Caco-2 (cell line): ENCODE results near the gene MADCAM1. TPM values are rescaled to one million over a fixed set of nuclear protein-coding genes. Genes with fewer than 3 reads are reported as not detected.

Source experiments
- BruUV-seq: library from RNA; stranded (reverse); fragments of 400-500 nt; replicated peaks from 2 replicates; lab custom pipeline; 2021; lab: Mats Ljungman, UMichigan
- CTCF ChIA-PET: fragments of 300-600 bp; sonication (Branson Sonifier 250); formaldehyde crosslinking; loops from one replicate; lab custom pipeline; 2022; ENCODE audit warnings: antibody characterized with exemption; lab: Charles Lee
- POLR2A ChIA-PET: fragments of 300-600 bp; sonication (Branson Sonifier 250); formaldehyde crosslinking; loops from one replicate; lab custom pipeline; 2022; ENCODE audit warnings: antibody characterized with exemption; lab: Charles Lee
- DNase-seq, 2 experiments: peaks; one replicate each; pipeline versions ENCODE4 v3.0.0 to v3.0.0-alpha.2; 2020 to 2022
- H3K27me3 ChIP-seq: replicated peaks from 2 replicates; pipeline ENCODE4 v1.6.0; 2011; ENCODE audit warnings: low read length; ENCODE audit not compliant: control insufficient read depth, insufficient read depth
- H3K36me3 ChIP-seq: 2 replicates; pipeline ENCODE4 v1.5.1; 2011; ENCODE audit warnings: low read length; ENCODE audit not compliant: control insufficient read depth, insufficient read depth
- H3K4me1 ChIP-seq: fragments of 250-450 bp; sonication (Bioruptor Pico); 2 replicates; pipeline ENCODE4 v1.5.1; 2020; ENCODE audit warnings: mild to moderate bottlenecking
- H3K4me3 ChIP-seq: 2 replicates; pipeline ENCODE4 v1.5.1; 2011; ENCODE audit warnings: low read depth, mild to moderate bottlenecking, control low read depth, low read length
- H3K9me3 ChIP-seq: fragments of 250-450 bp; sonication (Bioruptor Pico); 2 replicates; pipeline ENCODE4 v1.5.1; 2020; ENCODE audit warnings: mild to moderate bottlenecking, moderate library complexity
- H3K27ac Mint-ChIP-seq: one replicate; pipeline ENCODE4 v1.8.0; 2022; ENCODE audit warnings: mixed read lengths; ENCODE audit not compliant: unreplicated experiment
- H3K27me3 Mint-ChIP-seq: one replicate; pipeline ENCODE4 v1.8.0; 2022; ENCODE audit warnings: mixed read lengths; ENCODE audit not compliant: insufficient read depth, unreplicated experiment
- H3K36me3 Mint-ChIP-seq: one replicate; pipeline ENCODE4 v1.8.0; 2022; ENCODE audit warnings: mild to moderate bottlenecking, mixed read lengths; ENCODE audit not compliant: insufficient read depth, unreplicated experiment
- H3K4me1 Mint-ChIP-seq: one replicate; pipeline ENCODE4 v1.8.0; 2022; ENCODE audit warnings: low read depth, mixed read lengths; ENCODE audit not compliant: unreplicated experiment
- H3K4me3 Mint-ChIP-seq: one replicate; pipeline ENCODE4 v1.8.0; 2022; ENCODE audit warnings: mild to moderate bottlenecking, moderate library complexity, mixed read lengths; ENCODE audit not compliant: unreplicated experiment
- H3K9me3 Mint-ChIP-seq: one replicate; pipeline ENCODE4 v1.8.0; 2022; ENCODE audit warnings: mixed read lengths; ENCODE audit not compliant: unreplicated experiment
- CTCF ChIP-seq, 2 experiments: fragments of 200-600 bp in 1 of 2; IDR thresholded peaks; 1 replicate in 1 of 2; 2 replicates in 1 of 2; pipeline versions ENCODE4 v1.5.1 to v1.8.0; 2011 to 2022; ENCODE audit warnings: antibody characterized with exemption in 1 of 2, control low read depth in 1 of 2, inconsistent platforms in 1 of 2, low read depth in 1 of 2, low read length in 1 of 2, mild to moderate bottlenecking in 1 of 2, moderate library complexity in 1 of 2; ENCODE audit not compliant: insufficient read depth in 1 of 2, severe bottlenecking in 1 of 2, unreplicated experiment in 1 of 2
- intact Hi-C: fragments of 100-400 bp; cut with micrococcal nuclease; formaldehyde crosslinking; loops from one replicate; pipeline ENCODE4 v1.10.0; 2022; ENCODE audit not compliant: unreplicated experiment
- total RNA-seq: library from RNA; stranded (reverse); gene quantifications from 2 replicates; pipeline ENCODE4 v1.2.3, GENCODE V29; 2022

The MADCAM1 gene
- total RNA-seq, 1 experiment from 2014 or later = 0.73 TPM

DNA sequence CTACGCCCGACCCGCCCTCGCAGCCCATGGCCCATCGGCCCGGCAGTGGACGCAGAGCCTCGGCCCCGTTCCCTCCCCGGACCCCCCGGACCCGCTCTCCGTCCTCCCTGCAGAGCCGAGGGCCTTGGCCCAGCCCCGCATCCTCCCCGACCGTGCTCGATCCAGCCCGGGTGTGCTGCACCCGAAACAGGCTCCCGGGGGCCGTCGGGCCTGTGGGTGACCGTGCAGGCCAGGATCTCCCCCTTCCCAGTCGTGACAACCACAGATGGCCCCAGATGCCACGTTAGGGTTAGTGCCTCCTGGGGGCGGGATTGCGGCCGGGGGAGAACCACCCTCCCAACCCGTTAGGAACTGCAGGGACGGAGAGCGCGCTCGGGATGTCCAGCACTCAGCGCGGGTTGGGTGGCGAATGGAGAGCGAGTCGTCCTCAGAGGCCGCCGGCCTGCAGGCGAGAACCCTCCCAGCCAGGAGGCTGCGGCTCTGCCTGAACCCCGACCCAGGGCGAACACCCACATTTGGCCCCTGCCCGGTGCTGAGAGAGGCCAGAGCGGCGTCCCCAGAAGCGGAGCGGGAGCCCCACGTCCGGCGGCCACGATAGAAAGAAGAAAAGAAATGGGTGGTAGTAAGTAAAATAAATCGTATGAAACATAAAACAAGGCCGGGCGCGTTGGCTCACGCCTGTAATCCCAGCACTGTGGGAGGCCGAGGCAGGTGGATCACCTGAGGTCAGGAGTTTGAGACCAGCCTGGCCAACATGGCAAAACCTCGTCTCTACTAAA, 6.7 kb upstream of the MADCAM1 start:
- Histone ChIP-seq H3K4me1 (peaks cover 5% of the 10 kb centered on the region; the same call in 1 of the 2 replicates), H3K9me3 (no peaks in the 10 kb centered on the region), H3K36me3 (no peaks in the 10 kb centered on the region), H3K27me3 (no peaks in the 10 kb centered on the region), H3K4me3 (peak overlapping the region; percentile 56)
- peak in 1 of 2 experiments; percentile 32 for DNase-seq
- Mint-ChIP-seq H3K36me3 (peaks cover 19% of the 10 kb centered on the region), H3K27ac (peak overlapping the region; percentile 55), H3K27me3 (no peaks in the 10 kb centered on the region), H3K9me3 (peaks cover 11% of the 10 kb centered on the region), H3K4me1 (peaks cover 7% of the 10 kb centered on the region), H3K4me3 (peak overlapping the region; percentile 72)
- ChIA-PET CTCF (interaction anchor here (0.6 to 1.6 kb wide), 3 partner anchors 17 to 294 kb away, joined by 3 to 13 read pairs (median 3); partner anchors contain the start of gene TPGS1), POLR2A (interaction anchor here (0.6 to 0.9 kb wide), 2 partner anchors 17 to 967 kb away, joined by 3 to 8 read pairs; partner anchors contain the start of gene TPGS1)
- TF ChIP-seq CTCF (IDR thresholded peaks at IDR 0.05; ENCODE audit: insufficient read depth in 1 of 2, low read depth in 1 of 2, low read length in 1 of 2, severe bottlenecking in 1 of 2, unreplicated experiment in 1 of 2) = no peak
- no TSS peak for BruUV-seq
- intact Hi-C loops = loop anchor here (1.0 kb wide), 1 partner anchor 18 kb away; the partner anchor contains the start of gene TPGS1

DNA sequence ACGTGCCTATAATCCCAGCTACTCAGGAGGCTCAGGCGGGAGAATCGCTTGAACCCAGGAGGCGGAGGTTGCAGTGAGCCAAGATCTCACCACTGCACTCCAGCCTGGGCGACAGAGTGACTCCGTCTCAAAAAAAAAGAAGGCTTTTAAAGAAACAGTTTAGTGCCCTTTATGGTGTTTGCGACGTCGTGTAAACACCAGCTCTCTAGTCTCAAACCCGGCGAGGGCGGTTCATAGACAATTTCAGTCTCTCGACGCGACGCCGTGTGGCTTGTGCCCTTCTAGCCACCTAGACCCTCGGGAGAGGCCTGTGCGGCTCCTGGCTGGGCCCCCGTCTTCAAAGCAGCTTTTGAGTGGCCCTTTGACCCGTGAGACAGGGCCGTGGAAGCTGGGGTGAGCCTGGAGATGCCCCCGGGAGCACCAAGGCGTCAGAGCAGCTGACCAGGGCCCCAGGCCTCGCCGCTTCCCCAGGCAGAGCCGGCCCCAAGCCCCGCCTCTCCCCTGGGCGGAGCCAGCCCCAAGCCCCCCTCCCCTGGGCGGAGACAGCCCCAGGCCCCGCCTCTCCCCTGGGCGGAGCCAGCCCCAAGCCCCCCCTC, 5.0 kb upstream of the MADCAM1 start:
- no peaks in the 10 kb centered on the region for H3K27me3 Mint-ChIP-seq
- H3K36me3 Mint-ChIP-seq = peaks cover 19% of the 10 kb centered on the region
- no peak overlapping the region for H3K27ac Mint-ChIP-seq
- Histone ChIP-seq H3K4me1 (peaks cover 5% of the 10 kb centered on the region; the same call in 1 of the 2 replicates), H3K4me3 (no peak overlapping the region), H3K9me3 (no peaks in the 10 kb centered on the region), H3K36me3 (no peaks in the 10 kb centered on the region), H3K27me3 (no peaks in the 10 kb centered on the region)
- TF ChIP-seq CTCF (IDR thresholded peaks at IDR 0.05; ENCODE audit: insufficient read depth in 1 of 2, low read depth in 1 of 2, low read length in 1 of 2, severe bottlenecking in 1 of 2, unreplicated experiment in 1 of 2) = no peak
- CTCF ChIA-PET = interaction anchor here (1.2 kb wide), 1 partner anchor 15 kb away, joined by 5 read pairs; no protein-coding TSS in a partner anchor
- BruUV-seq = no TSS peak
- peaks cover 7% of the 10 kb centered on the region for H3K4me1 Mint-ChIP-seq
- POLR2A ChIA-PET = no interaction called here
- peaks cover 11% of the 10 kb centered on the region for H3K9me3 Mint-ChIP-seq
- DNase-seq = no peak
- H3K4me3 Mint-ChIP-seq = no peak overlapping the region
- intact Hi-C loops = no loop called here

DNA sequence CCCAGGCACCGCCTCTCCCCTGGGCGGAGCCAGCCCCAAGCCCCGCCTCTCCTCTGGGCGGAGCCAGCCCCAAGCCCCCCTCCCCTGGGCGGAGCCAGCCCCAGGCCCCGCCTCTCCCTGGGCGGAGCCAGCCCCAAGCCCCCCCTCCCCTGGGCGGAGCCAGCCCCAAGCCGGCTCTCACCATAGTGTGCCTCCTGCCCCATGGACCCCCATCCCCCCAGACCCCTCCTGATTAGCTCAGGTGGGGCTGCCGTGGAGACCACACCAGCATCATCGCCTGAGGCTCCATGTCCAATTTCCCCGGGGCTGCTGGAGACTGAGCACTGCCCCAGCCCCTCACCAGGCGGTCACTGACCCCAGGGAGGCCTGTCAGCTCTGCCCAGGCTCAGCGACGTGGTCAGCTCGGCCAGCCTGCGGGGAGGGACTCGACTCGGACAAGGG, 4.2 kb upstream of the MADCAM1 start:
- no peak for TF ChIP-seq CTCF (IDR thresholded peaks at IDR 0.05; ENCODE audit: insufficient read depth in 1 of 2, low read depth in 1 of 2, low read length in 1 of 2, severe bottlenecking in 1 of 2, unreplicated experiment in 1 of 2)
- peaks cover 5% of the 10 kb centered on the region; the same call in 1 of the 2 replicates for H3K4me1 ChIP-seq
- peaks cover 19% of the 10 kb centered on the region for H3K36me3 Mint-ChIP-seq
- ChIA-PET POLR2A (no interaction called here), CTCF (no interaction called here)
- BruUV-seq = no TSS peak
- intact Hi-C loops = no loop called here
- no peaks in the 10 kb centered on the region for H3K9me3 ChIP-seq
- no peak overlapping the region for H3K4me3 Mint-ChIP-seq
- H3K4me3 ChIP-seq = no peak overlapping the region
- H3K27me3 Mint-ChIP-seq = no peaks in the 10 kb centered on the region
- peaks cover 7% of the 10 kb centered on the region for H3K4me1 Mint-ChIP-seq
- no peaks in the 10 kb centered on the region for H3K27me3 ChIP-seq
- DNase-seq = peak in 1 of 2 experiments; percentile 34
- peaks cover 11% of the 10 kb centered on the region for H3K9me3 Mint-ChIP-seq
- H3K27ac Mint-ChIP-seq = no peak overlapping the region
- H3K36me3 ChIP-seq = no peaks in the 10 kb centered on the region
